ENCODE results near the gene ST3GAL2.
"Not testable (repeated sequence)": the region's sequence is repeated elsewhere in the genome, so short reads cannot be mapped to it uniquely, and the experiment has no call there.

ST3GAL2 gene

DNA sequence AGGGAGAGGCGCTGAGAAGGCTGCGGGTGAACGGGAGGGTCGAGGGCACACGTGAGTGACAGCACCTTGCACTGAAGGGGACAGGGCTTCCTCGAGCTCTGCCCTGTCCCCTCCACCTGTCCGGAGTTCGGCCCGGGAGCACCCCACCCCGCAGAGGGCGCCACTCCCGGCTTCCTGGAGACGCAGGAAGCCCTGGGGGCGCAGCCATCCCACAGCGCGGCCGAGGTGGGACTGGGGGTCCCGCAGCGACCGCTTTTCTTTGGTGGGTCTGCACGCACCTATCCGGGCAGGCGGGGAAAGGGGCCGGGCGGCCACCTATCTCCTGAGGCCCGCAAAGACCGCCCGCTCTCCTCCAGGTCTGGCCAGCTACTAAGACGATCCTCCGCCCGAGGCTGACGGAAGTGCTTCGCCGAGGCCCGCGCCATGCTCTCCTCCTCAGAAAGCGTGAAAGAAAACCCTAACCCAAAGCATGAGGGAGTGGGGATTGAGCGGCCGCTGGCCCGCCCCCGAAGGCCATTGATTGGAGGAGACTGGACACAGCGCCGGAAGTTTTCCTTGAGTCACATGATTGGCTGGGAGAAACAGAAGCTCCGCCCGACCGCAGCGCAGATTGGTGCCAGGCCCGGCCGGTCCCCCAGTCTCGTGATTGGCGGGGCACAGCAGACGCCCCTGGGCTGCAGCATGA is 57.8 kb downstream of the ST3GAL2 start:
- peak; percentile 94 for DNase-seq

DNA sequence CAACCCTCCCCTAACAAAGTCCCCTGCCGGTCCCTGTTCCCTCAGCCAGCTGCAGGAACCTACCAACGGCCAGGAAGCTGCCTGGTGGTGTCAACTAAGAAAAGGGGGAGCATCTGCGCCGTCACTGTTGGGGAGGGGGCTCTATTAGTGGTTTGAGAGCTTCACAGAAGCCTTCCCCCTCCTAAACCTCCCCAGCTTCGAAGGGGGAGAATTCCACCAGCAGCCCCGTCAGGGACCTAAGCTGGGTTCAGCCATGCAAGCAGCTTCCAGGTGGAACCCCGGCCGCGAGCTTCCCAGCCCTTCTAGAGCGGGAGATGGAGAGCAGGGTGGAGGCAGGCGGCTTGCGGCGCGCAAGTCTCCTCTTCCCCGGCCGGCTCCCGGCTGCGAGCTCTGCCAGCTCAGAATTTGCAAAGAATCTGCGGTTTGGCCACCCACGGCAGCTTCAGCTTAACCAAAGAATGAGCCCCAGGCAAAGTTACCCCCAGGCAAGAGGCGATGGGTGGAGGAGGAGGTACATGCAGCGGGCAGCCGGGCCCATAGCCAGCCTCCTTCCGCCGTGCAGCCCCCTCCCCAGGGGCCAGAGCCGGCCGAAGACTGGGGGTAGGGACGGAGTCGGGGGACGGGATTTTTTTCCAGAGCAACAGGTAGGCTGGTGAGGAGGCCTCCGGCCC is 58.5 kb downstream of the ST3GAL2 start:
- no peak for DNase-seq

GRCh38 chr16:70378869-70379493 is 59.9 kb downstream of the ST3GAL2 start:
- no peak for DNase-seq

GRCh38 chr16:70377782-70378181 is 61.1 kb downstream of the ST3GAL2 start:
- DNase-seq = no peak

GRCh38 chr16:70375636-70376611 is 63.0 kb downstream of the ST3GAL2 start:
- DNase-seq = no peak

DNA sequence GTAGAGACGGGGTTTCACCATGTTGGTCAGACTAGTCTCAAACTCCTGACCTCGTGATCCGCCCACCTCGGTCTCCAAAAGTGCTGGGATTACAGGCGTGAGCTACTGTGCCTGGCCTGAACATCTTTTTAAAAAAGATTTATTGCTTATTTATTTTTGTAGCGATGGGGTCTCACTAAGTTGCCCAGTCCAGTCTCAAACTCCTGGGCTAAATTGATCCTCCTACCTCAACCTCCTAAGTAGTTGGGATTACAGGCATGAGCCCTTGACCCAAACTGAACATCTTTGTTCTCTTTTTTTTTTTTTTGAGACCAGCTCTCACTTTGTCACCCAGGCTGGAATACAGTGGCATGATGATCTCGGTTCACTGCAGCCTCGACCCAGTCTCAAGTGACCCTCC is 64.7 kb downstream of the ST3GAL2 start:
- no peak for DNase-seq

DNA sequence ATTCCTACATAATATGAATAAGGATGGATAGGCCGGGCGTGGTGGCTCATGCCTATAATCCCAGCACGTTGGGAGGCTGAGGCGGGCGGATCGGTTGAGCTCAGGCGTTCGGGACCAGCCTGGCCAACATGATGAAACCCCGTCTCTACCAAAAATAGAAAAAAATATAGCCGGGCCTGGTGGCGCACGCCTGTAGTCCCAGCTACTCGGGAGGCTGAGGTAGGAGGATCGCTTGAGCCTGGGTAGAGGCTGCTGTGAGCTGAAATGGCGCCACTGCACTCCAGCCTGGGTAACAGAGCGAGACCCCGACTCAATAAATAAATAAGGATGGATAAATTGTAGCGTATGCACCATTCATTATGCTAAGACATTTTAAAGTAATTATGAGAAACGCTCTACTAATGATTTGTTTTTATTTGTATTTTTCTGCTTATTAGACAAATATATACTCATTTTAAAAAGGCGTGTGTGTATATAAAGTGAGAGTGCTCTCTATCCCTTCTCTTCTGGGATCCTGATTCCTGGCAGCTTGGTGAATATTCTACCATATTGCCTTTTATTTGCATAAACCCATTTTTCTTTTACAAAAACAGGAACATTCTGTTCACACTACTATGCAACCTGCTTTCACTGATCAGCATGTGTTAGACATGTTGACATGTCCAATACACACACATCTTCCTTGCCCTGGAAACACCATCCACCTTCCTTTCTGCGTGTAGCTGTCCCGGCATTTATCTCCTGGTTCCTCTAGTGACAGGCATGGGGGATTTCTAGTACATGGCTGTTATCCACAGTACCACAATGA is 65.8 kb downstream of the ST3GAL2 start:
- DNase-seq = no peak

- no peak for DNase-seq
Measured at GRCh38 chr16:70370924-70371323, 68.0 kb downstream of the ST3GAL2 start.

DNA sequence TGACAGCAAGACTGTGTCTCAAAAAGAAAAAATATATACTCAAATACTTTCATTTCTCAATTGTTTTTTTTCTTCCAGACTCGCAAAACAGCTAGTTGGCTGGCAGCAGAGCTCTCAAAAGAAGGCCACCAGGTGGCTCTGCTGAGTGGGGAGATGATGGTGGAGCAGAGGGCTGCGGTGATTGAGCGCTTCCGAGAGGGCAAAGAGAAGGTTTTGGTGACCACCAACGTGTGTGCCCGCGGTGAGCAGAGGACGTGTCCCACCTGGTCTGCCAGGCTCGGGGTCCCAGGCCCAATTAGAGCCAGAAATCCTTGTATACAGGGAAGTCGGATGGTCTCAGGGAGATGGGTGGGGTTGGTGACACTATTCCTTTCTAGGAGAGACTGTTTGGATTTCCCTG is 68.8 kb downstream of the ST3GAL2 start:
- DNase-seq = not testable (repeated sequence)

GRCh38 chr16:70364399-70364798 is 74.5 kb downstream of the ST3GAL2 start:
- DNase-seq = no peak

- no peak for DNase-seq
Measured at GRCh38 chr16:70359552-70359951, 79.3 kb downstream of the ST3GAL2 start.

DNA sequence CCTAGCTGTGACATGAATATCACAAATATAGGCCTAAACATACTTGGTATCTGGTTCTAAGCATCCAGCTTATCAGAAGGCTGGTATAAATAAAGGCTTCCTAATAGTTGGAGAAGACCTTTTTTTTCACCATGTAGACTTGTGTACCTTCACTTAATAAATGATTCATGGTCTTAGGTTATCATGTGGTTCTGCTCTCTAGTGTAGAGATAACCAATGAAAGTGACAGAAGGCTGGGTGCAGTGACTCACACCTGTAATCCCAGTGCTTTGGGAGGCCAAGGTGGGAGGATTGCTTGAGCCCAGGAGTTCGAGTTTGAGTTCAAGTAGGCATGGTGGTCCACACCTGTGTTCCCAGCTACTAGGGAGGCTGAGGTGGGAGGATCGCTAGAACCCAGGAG is 89.1 kb downstream of the ST3GAL2 start:
- DNase-seq = no peak

- no peak for DNase-seq
Measured at GRCh38 chr16:70348991-70349390, 89.9 kb downstream of the ST3GAL2 start.

DNA sequence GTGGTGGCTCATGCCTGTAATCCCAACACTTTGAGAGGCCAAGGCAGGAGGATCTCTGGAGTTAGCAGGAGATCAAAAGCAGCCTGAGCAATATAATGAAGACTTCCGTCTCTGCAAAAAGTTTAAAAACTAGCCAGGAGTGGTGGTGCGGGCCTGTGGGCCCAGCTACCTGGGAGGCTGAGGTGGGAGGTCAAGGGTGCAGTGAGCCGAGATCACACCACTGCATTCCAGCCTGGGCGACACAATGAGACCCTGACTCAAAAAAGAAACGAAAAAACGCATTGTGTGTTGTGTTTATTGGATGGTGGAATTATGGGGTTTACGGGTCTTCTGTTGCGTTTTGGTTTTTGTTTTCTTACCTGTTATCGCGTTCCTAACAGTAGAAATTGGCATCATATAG is 93.1 kb downstream of the ST3GAL2 start:
- DNase-seq = no peak

DNA sequence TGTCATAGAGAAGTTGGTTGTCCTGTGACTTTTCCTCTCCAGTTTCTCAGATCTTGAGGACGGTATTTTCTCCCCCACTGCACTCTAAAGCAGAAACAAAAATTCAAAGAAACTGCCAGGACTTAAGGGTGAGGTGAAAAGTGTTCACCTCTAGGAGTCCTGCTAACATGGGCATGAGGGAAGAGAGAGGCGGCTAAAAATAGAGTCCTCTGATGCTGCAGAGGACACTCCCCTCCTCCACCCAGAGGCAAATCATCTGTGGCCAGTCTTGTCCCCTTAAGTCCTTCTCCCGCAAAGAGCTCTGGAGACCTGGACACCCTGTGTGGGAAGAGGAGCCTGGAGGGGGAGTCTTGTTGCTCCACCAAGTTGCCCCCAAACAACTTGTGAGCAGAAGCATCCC is 96.9 kb downstream of the ST3GAL2 start:
- no peak for DNase-seq

DNA sequence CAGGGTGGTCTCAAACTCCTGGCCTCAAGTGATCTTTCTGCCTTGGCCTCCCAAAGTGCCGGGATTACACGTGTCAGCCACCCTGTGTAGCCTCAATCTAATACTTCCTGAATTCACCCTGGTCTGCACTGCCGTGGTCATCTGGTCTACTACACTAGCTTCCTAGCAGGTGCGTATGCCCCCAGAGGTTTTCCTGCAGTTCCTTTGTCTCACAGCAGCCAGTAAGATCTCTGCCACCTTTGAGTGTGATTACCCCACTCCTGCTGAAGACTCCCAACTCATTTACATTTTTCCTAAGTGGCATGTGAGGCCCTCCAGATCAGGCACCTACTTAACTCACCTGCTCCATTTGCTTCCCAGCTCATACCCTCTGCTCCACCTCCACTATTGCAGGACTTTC is 97.3 kb downstream of the ST3GAL2 start:
- DNase-seq = no peak

DNA sequence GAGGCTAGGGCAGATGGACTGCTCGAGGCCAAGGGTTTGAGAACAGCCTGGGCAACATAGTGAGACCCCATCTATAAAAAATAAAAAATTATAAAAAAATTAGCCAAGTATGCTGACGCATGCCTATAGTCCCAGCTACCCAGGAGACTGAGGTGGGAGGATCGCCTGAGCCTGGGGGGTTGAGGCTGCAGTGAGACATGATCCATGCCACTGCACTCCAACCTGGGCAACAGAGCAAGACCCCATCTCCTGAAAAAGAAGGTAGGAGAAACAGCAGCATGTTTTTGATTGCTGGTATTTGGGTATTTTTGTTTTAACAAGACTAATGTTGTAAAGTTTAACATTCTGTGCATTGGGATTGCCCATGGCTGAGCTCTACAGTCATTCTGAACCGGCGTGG is 101.1 kb downstream of the ST3GAL2 start:
- DNase-seq = no peak

- DNase-seq = not testable (repeated sequence)
Measured at GRCh38 chr16:70332728-70333127, 106.2 kb downstream of the ST3GAL2 start.

DNA sequence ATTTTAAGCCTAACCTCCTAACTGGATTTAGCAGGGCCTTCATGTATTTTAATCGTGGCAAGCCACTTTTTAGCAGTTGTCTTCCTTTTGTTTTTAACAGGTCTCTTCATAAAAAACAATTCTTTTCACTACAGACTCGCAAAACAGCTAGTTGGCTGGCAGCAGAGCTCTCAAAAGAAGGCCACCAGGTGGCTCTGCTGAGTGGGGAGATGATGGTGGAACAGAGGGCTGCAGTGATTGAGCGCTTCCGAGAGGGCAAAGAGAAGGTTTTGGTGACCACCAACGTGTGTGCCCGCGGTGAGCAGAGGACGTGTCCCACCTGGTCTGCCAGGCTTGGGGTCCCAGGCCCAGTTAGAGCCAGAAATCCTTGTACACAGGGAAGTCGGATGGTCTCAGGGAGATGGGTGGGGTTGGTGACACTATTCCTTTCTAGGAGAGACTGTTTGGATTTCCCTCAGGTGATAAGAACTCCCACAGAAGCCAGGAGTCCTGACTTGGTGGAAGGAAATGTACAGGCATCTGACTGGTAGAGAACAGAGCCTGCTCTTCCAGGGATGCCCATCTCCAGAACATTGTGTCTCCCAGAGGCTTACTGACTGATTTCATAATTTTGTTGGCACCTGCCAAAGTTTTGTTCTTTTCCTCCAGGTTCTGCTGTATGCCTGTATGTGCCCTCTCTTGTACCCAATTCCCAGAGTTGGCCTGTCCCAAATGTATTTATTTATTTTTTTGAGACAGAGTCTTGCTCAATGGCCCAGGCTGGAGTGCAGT is 107.1 kb downstream of the ST3GAL2 start:
- no peak for DNase-seq

DNA sequence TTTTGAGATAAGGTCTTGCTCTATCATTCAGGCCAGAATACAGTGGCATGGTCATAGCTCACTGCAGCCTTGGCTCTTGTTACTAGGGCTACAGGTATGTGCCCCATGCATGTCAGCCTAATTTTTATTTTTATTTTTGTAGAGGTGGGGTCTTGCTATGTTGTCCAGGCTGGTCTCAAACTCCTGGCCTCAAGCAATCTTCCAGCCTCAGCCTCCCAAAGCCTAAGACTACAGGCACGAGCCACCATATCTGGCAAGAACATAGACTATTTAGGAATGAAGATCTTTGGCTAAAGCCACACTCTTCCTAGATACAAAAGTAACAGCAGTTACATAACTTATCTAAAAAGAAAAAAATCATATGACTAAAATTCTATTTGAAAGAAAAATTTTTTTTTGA is 107.8 kb downstream of the ST3GAL2 start:
- DNase-seq = no peak
